ENCODE data around the gene GABRA5.

GABRA5 gene

GRCh38 chr15:26983822-26984221 is 117.0 kb downstream of the GABRA5 start:
- Histone ChIP-seq H3K4me3 (replicated peaks; ENCODE audit: insufficient read depth, low read length) (no peak overlapping the region), H3K27ac (replicated peaks) (no peak overlapping the region), H3K27me3 (ENCODE audit: insufficient read depth, poor library complexity, severe bottlenecking) (no peaks in the 10 kb centered on the region)
- DNase-seq (ENCODE audit: low read depth in 1 of 2, low spot score in 1 of 2) = no peak
- TF ChIP-seq POLR2AphosphoS5 (IDR thresholded peaks at IDR 0.05; ENCODE audit: low read depth) = no peak
- no peak for TF ChIP-seq GABPA (IDR thresholded peaks at IDR 0.05; ENCODE audit: low read depth)
- TF ChIP-seq REST (IDR thresholded peaks at IDR 0.05; ENCODE audit: insufficient replicate concordance, low read depth) = no peak
- no peak for TF ChIP-seq CTCF (IDR thresholded peaks at IDR 0.05; ENCODE audit: insufficient read depth, low read length)
- TF ChIP-seq SPI1 (IDR thresholded peaks at IDR 0.05; ENCODE audit: borderline replicate concordance, low read depth) = no peak

GRCh38 chr15:26985050-26985449 is 118.2 kb downstream of the GABRA5 start:
- no peak overlapping the region for H3K27ac ChIP-seq (replicated peaks)
- H3K27me3 ChIP-seq (ENCODE audit: insufficient read depth, poor library complexity, severe bottlenecking) = no peaks in the 10 kb centered on the region
- TF ChIP-seq SPI1 (IDR thresholded peaks at IDR 0.05; ENCODE audit: borderline replicate concordance, low read depth) (no peak), CTCF (IDR thresholded peaks at IDR 0.05; ENCODE audit: insufficient read depth, low read length) (no peak), GABPA (IDR thresholded peaks at IDR 0.05; ENCODE audit: low read depth) (no peak), POLR2AphosphoS5 (IDR thresholded peaks at IDR 0.05; ENCODE audit: low read depth) (no peak), REST (IDR thresholded peaks at IDR 0.05; ENCODE audit: insufficient replicate concordance, low read depth) (no peak)
- H3K4me3 ChIP-seq (replicated peaks; ENCODE audit: insufficient read depth, low read length) = no peak overlapping the region
- DNase-seq (ENCODE audit: low read depth in 1 of 2, low spot score in 1 of 2) = no peak

- no peak overlapping the region for H3K27ac ChIP-seq (replicated peaks)
- H3K27me3 ChIP-seq (ENCODE audit: insufficient read depth, poor library complexity, severe bottlenecking) = no peaks in the 10 kb centered on the region
- no peak for TF ChIP-seq REST (IDR thresholded peaks at IDR 0.05; ENCODE audit: insufficient replicate concordance, low read depth)
- no peak for TF ChIP-seq GABPA (IDR thresholded peaks at IDR 0.05; ENCODE audit: low read depth)
- no peak for TF ChIP-seq POLR2AphosphoS5 (IDR thresholded peaks at IDR 0.05; ENCODE audit: low read depth)
- no peak for TF ChIP-seq CTCF (IDR thresholded peaks at IDR 0.05; ENCODE audit: insufficient read depth, low read length)
- no peak for TF ChIP-seq SPI1 (IDR thresholded peaks at IDR 0.05; ENCODE audit: borderline replicate concordance, low read depth)
- no peak overlapping the region for H3K4me3 ChIP-seq (replicated peaks; ENCODE audit: insufficient read depth, low read length)
- DNase-seq (ENCODE audit: low read depth in 1 of 2, low spot score in 1 of 2) = no peak
These were observed 129.4 kb downstream of the GABRA5 start for GRCh38 chr15:26996250-26996649.

Measured in HL-60 (cell line).